Urinary bladder (tissue), 4 donors: ENCODE measurements around the gene INKA1. TPM values are rescaled to one million over a fixed set of nuclear protein-coding genes. Genes with fewer than 3 reads are reported as not detected.
"Not testable (repeated sequence)": the region's sequence is repeated elsewhere in the genome, so short reads cannot be mapped to it uniquely, and the experiment has no call there.

Source experiments
- DNase-seq: peaks from one replicate; pipeline ENCODE4 v3.0.0-alpha.2; 2015; ENCODE audit errors: extremely low spot score
- H3K27ac ChIP-seq: one replicate; pipeline ENCODE4 v1.5.1; 2013; ENCODE audit warnings: low read depth, mild to moderate bottlenecking, moderate library complexity
- H3K36me3 ChIP-seq: one replicate; pipeline ENCODE4 v1.6.1; 2013; ENCODE audit warnings: mild to moderate bottlenecking, moderate library complexity; ENCODE audit not compliant: insufficient read depth
- H3K4me1 ChIP-seq: one replicate; pipeline ENCODE4 v1.6.1; 2013; ENCODE audit warnings: mild to moderate bottlenecking, moderate library complexity; ENCODE audit not compliant: insufficient read depth
- H3K4me3 ChIP-seq: one replicate; pipeline ENCODE4 v1.5.1; 2013; ENCODE audit warnings: low read depth, low read length
- WGBS: extraction: QIAGEN DNeasy Blood & Tissue Kit; methylation state at CpG from one replicate; pipeline ENCODE4 v1.1.7; 2013; 5-methylcytosine and 5-hydroxymethylcytosine counted together
- polyA plus RNA-seq: library from polyadenylated mRNA; stranded (reverse); fragments of 200-250 nt; gene quantifications from one replicate; pipeline ENCODE4 v1.2.3, GENCODE V29; 2013
- total RNA-seq: library from RNA; depleted of rRNA; stranded (reverse); fragments of >200 nt; gene quantifications from one replicate; pipeline ENCODE4 v1.2.3, GENCODE V29; 2014
- donor health status: healthy with polysubstance abuse.
- donor health status: healthy.

Gene INKA1
- total RNA-seq (10.3 TPM), polyA plus RNA-seq (6.5 TPM)

GRCh38 chr3:49802719-49803464 lies at the start of gene INKA1:
INKA1 (plus strand) TSS chr3:49803261; CDS start chr3:49803393, 132 bp downstream.
- Histone ChIP-seq H3K4me3 (peak within 1 kb of the TSS; percentile 70), H3K36me3 (no peaks in the 10 kb centered on the region), H3K27ac (peak within 1 kb of the TSS; percentile 83), H3K4me1 (no peaks in the 10 kb centered on the region)
- DNase-seq = peak; percentile 50
- WGBS = under 1% methylated on average over 71 of the region's 71 CpGs

- H3K36me3 ChIP-seq = no peaks in the 10 kb centered on the region
- DNase-seq = no peak
- WGBS = 85% methylated on average over 1 of the region's 1 CpG
- no peaks in the 10 kb centered on the region for H3K4me1 ChIP-seq
- H3K27ac ChIP-seq = no peak overlapping the region
- H3K4me3 ChIP-seq = no peak overlapping the region
These were observed 48.5 kb upstream of the INKA1 start for GRCh38 chr3:49754536-49754935.

GRCh38 chr3:49756036-49756435 lies 47.0 kb upstream of the INKA1 start:
- DNase-seq = no peak
- WGBS = 84% methylated on average over 1 of the region's 1 CpG
- no peak overlapping the region for H3K27ac ChIP-seq
- H3K4me3 ChIP-seq = no peak overlapping the region
- H3K4me1 ChIP-seq = no peaks in the 10 kb centered on the region
- H3K36me3 ChIP-seq = no peaks in the 10 kb centered on the region

GRCh38 chr3:49757197-49757596 lies 45.9 kb upstream of the INKA1 start:
- no peak for DNase-seq
- Histone ChIP-seq H3K4me1 (no peaks in the 10 kb centered on the region), H3K36me3 (no peaks in the 10 kb centered on the region), H3K27ac (no peak overlapping the region), H3K4me3 (no peak overlapping the region)
- WGBS = 63% methylated on average over 2 of the region's 2 CpGs

GRCh38 chr3:49759226-49759625 lies 43.8 kb upstream of the INKA1 start:
- WGBS = 25% methylated on average over 1 of the region's 1 CpG
- no peak for DNase-seq

DNA sequence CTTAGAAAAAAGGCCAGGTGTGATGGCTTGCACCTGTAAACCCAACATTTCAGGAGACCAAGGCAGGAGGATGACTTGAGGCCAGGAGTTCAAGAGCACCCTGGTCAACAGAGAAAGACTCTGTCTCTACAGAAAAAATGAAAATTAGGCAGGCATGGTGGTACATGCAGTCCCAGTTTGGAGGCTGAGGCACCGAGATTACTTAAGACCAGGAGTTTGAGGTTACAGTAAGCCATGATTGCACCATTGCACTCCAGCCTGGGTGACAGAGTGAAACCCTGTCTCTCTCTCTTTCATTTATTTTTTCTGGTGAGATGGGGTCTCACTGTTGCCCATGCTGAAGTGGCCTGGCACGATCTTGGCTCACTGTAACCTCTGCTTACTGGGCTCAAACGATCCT lies 41.4 kb upstream of the INKA1 start:
- no peak for DNase-seq
- WGBS = 88% methylated on average over 3 of the region's 3 CpGs
- H3K4me1 ChIP-seq = no peaks in the 10 kb centered on the region
- no peak overlapping the region for H3K4me3 ChIP-seq
- H3K36me3 ChIP-seq = no peaks in the 10 kb centered on the region
- H3K27ac ChIP-seq = no peak overlapping the region

More at GRCh38 chr3:49759226-49759625, 43.8 kb upstream of the INKA1 start:
- Histone ChIP-seq H3K27ac (no peak overlapping the region), H3K36me3 (no peaks in the 10 kb centered on the region), H3K4me3 (no peak overlapping the region), H3K4me1 (no peaks in the 10 kb centered on the region)

- 97% methylated on average over 4 of the region's 4 CpGs for WGBS
- Histone ChIP-seq H3K4me3 (no peak overlapping the region), H3K27ac (no peak overlapping the region), H3K4me1 (no peaks in the 10 kb centered on the region), H3K36me3 (no peaks in the 10 kb centered on the region)
- no peak for DNase-seq
These were observed 39.1 kb upstream of the INKA1 start for GRCh38 chr3:49763981-49764380.

DNA sequence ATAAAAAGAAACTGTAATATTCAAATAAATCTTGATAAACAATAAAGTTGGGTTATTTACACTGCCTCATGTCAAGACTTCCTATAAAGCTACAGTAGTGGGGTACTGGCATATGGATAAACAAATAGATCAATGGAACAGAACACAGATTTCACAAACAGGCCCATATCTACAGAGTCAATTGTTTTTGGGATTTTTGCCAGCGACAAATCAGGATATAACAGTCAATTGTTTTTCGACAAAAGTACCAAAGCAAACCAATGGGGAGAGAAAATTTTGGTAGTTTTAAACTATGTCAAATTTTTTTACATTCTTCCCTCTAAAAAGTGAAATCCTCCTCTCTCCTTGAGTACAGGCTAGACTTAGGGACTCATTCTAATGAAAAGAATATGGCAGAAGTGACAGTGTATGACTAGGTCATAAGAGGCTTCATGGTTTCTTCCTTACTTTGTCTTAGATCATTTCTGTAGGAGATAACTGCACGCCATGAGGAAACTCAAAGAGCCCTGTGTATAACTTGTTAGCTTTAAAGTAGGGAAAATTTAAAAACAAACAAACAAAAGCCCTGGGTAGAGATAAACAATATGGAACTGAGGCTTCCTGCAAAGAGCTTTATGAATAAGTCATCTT lies 33.7 kb upstream of the INKA1 start:
- Histone ChIP-seq H3K4me3 (no peak overlapping the region), H3K27ac (no peak overlapping the region), H3K4me1 (no peaks in the 10 kb centered on the region), H3K36me3 (no peaks in the 10 kb centered on the region)
- WGBS = 88% methylated on average over 3 of the region's 3 CpGs
- no peak for DNase-seq

- Histone ChIP-seq H3K4me1 (no peaks in the 10 kb centered on the region), H3K4me3 (no peak overlapping the region), H3K36me3 (no peaks in the 10 kb centered on the region)
These were observed 33.1 kb upstream of the INKA1 start for GRCh38 chr3:49769926-49770325.

GRCh38 chr3:49771340-49771938 lies 31.6 kb upstream of the INKA1 start:
- H3K27ac ChIP-seq = no peak overlapping the region

More at GRCh38 chr3:49769926-49770325, 33.1 kb upstream of the INKA1 start:
- no peak for DNase-seq
- H3K27ac ChIP-seq = no peak overlapping the region

DNA sequence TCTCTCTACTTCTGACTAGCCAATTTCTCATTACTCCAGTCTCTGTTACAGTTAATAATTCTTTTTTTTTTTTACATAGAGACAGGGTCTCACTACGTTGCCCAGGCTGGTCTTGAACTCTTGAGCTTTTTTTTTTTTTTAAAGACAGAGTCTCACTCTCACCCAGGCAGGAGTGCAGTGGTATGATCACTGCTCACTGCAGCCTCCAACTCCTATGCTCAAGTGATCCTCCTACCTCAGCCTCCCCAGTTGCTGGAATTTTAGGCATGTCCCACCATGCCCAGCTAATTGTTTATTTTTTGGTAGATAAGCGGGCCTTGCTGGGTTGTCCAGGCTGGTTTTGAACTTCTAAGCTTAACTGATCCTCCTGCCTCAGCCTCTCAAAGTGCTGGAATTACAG lies 30.4 kb upstream of the INKA1 start:
- no peak for DNase-seq
- WGBS = 98% methylated on average over 2 of the region's 2 CpGs

More at GRCh38 chr3:49771340-49771938, 31.6 kb upstream of the INKA1 start:
- WGBS = 89% methylated on average over 1 of the region's 1 CpG
- Histone ChIP-seq H3K4me3 (no peak overlapping the region), H3K36me3 (no peaks in the 10 kb centered on the region), H3K4me1 (no peaks in the 10 kb centered on the region)
- DNase-seq = no peak

DNA sequence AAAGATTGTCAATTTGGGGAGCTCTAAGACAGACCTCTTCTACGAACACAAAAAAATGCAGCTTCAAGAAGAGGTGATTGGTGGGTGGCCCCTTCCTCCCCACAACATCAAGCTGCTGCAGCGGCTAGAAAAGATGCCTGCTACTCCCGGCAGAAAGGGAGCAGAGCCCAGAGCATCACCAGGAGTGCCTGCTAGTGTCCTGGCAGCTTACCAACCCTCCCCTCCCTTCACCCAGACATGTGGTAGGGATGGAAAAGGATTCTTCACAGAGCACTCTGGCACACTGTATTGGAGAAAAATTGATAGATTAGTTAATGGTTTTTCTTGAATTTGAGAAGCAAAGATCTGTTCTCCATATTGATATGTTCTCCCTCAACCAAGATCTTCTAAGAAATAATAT lies 27.5 kb upstream of the INKA1 start:
- H3K4me1 ChIP-seq = no peaks in the 10 kb centered on the region
- no peak overlapping the region for H3K4me3 ChIP-seq
- DNase-seq = no peak
- no peak overlapping the region for H3K27ac ChIP-seq
- H3K36me3 ChIP-seq = no peaks in the 10 kb centered on the region
- WGBS = 35% methylated on average over 3 of the region's 3 CpGs

More for the DNA sequence above, 30.4 kb upstream of the INKA1 start:
- no peaks in the 10 kb centered on the region for H3K4me1 ChIP-seq
- no peaks in the 10 kb centered on the region for H3K36me3 ChIP-seq
- no peak overlapping the region for H3K4me3 ChIP-seq
- no peak overlapping the region for H3K27ac ChIP-seq

DNA sequence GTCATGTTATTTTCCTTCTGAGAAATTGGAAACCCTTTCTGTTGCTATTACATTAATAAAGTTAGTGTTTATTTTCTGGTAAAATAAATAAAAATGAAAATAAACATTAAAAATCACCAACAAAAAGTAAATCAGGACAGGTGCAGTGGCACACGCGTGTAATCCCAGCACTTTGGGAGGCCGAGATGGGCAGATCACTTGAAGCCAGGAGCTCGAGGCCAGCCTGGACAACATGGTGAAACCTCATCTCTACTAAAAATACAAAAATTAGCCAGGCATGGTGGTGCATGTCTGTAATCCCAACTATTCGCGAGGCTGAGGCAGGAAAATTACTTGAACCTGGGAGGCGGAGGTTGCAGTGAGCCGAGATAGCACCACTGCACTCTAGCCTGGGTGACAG lies 27.0 kb upstream of the INKA1 start:
- not testable (repeated sequence) for DNase-seq, H3K4me3 ChIP-seq, H3K4me1 ChIP-seq, H3K27ac ChIP-seq, H3K36me3 ChIP-seq
- 92% methylated on average over 8 of the region's 8 CpGs for WGBS
